ENCODE data around the gene TBC1D16.

Gene TBC1D16

DNA sequence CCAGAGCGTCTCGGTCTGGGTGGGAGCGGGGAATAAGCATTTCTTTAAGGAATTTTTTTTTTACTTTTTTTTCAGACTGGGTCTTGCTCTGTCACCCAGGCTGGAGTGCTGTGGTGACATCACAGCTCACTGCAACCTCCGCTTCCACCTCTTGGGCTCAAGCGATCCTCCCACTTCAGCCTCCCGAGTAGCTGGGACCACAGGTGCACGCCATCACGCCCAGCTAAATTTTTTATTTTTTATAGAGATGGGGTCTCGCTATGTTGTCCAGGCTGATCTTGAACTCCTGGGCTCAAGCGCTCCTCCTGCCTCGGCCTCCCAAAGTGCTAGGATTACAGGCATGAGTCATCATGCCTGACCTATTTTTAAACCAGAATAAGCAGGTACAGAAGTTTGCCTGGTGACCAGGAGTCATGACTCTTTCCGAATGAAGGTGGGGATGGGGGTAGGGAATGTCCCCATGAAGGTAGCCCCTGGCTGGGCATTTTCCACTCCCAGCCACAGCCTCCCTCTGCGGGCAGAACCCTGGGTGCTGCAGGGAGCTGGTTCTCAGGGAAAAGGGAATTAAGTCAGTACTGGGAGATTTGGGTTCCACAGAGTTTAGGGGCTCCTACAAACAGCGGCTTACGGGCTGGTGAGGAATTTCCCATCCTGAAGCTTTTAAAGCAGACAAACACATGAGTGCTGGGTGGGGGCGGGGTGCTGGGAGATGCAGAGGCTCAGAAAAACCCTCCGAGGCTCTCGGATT lies 48.3 kb downstream of the TBC1D16 start:
- DNase-seq (ENCODE audit: low read depth), result no peak

DNA sequence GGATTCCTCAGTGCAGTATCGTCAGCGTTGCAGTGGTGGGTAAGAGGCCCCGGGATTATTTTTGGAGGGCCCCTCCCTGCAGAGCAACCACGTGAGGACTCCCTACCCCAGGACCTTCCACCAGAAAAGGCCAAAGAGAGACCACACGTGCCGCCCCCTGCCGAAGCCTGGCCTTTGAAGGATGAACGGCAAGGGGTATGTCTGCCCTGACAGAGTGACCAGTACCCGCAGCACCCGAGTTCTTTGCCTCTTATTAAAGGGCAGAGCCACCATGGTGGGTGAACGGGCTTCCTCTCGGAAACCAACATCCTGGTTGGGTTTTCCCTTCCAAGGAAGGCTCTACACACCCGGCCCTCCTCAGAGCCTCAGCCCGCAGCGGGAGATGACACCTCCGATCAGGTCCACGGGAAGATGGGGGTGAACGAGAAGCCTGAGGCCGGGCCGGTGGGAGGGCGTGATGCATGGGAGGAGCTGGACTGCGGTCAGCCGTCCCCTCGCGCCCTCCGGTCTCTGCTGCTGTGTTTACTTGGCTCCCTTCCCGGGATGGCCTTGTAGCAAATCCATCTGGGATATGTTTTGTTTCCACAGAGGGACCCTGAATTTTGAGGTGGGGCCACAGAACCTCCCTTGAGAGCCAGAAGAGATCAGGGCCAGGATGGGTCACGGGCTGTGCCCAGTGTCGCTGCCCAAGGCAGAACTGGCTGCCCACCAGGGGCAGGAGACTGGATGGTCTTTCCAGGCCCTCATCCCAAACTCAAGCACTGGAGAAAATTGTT lies 49.1 kb downstream of the TBC1D16 start:
- DNase-seq (ENCODE audit: low read depth), result no peak

DNA sequence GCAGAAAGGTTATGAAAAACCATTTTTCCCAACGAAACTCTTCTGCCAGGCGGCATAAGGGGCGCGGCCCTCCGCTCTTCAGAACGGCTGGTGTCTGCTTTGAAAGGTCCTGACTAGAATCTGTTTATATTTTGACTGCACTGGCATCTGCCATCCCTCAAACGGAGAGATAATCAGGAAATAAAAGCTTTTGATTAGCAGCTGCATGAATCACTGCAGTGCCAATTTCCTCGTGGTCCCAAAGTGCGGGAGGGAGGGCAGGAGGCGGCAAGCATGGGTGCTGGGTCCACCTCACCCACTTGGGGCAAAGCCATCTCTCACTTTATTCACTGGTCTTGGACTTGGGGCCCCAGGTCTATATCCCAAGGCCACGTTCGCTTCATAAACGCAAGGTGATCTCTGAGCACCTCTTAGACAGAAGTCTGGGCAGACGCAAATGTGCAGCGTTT lies 49.7 kb downstream of the TBC1D16 start:
- DNase-seq (ENCODE audit: low read depth), result no peak

GRCh38 chr17:79985361-79985942 lies 50.2 kb downstream of the TBC1D16 start:
- DNase-seq (ENCODE audit: low read depth), result no peak

DNA sequence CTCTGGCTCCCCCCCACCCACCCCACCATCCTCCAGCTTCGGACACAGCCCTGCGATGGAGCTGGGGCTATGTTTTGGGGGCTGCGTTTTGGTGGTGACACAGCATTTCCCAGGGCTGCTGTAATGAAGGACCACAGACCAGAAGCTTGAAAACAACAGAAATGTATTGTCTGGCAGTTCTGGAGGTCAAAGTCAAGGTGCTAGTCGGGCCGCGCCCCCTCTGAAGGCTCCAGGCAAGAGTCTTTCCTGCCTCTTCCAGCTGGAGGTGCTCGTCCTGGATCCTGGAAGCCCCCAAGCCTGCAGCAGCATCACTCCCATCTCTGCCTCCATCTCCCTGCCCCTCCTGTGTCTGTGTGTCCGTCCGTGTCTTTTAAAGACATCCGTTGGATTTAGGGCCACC lies 50.8 kb downstream of the TBC1D16 start:
- DNase-seq (ENCODE audit: low read depth), result no peak

DNA sequence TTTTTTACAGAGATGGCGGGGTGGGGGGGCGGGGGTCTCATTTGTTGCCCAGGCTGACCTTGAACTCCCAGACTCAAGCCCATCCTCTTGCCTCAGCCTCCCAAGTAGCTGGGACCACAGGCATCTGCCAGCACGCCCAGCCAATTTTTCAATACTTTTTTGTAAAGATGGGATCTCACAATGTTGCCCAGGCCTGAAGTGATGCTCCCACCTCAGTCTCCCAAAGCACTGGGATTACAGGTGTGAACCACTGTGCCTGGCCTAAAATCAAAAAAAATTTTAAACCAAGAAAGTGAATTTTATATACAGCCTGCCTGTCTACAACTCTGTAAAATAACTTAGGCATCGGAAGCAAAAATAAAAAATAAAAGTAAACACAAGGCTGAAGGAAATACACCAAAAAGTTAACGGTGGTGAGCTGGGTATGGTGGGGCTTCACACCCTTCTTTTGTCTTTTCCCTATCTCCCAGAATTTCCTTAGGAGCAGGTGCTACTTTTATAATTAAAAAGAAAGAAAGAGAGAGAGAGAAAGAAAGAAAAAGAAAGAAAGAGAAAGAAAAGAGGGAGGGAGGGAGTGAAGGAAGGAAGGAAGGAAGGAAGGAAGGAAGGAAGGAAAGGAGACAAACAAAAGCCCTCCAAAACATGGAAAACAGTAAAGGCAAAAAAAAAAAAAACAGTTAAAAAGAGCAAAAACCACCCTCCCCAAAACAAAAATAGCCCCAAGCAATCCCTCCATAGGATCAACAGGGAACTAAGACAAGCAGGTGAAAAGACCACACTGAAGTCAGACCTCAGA lies 51.4 kb downstream of the TBC1D16 start:
- DNase-seq (ENCODE audit: low read depth), result no peak

- DNase-seq (ENCODE audit: low read depth), result no peak
Observed at GRCh38 chr17:79983456-79983855, 52.2 kb downstream of the TBC1D16 start.

DNA sequence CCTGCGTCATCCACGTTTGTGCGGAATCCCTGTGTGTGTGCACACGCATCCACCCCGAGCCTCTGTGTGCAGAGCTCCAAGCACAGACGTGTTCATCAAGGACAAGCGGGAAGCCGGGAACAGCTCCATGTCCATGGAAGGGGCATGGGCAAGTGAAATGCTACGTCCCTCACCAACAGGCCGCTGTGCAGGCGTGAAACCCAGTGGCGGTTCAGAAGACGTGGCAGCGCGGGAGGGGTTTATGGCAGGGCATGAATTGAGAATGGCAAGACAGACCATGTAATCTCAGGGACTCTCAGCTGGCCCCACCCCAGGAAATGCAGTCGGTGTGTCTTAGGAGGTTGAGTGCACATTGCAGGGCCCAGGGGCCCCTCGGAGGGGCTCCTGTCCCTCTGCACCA lies 52.7 kb downstream of the TBC1D16 start:
- DNase-seq (ENCODE audit: low read depth), result no peak

DNA sequence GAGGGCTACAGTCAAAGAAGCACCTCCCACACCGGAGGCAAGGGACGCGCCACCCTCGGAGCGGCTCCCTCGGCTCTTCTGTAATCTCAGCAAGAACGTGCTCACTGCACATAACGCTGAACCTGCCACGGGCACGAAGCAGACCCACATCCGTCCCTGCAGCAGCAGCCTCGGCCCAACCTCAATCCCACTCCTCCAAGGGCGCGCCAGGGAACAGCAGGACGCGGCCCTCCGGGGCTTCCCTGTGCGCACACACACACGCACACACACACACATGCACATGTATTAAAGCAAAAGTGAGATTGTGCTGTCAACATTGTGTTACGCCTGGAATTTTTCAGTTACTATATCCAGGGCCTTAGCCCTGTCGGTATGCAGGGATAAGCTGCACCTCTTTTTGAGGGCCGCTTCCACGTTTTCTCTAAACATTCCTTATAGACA lies 54.0 kb downstream of the TBC1D16 start:
- DNase-seq (ENCODE audit: low read depth), result no peak

GRCh38 chr17:79981090-79981489 lies 54.6 kb downstream of the TBC1D16 start:
- DNase-seq (ENCODE audit: low read depth), result no peak

DNA sequence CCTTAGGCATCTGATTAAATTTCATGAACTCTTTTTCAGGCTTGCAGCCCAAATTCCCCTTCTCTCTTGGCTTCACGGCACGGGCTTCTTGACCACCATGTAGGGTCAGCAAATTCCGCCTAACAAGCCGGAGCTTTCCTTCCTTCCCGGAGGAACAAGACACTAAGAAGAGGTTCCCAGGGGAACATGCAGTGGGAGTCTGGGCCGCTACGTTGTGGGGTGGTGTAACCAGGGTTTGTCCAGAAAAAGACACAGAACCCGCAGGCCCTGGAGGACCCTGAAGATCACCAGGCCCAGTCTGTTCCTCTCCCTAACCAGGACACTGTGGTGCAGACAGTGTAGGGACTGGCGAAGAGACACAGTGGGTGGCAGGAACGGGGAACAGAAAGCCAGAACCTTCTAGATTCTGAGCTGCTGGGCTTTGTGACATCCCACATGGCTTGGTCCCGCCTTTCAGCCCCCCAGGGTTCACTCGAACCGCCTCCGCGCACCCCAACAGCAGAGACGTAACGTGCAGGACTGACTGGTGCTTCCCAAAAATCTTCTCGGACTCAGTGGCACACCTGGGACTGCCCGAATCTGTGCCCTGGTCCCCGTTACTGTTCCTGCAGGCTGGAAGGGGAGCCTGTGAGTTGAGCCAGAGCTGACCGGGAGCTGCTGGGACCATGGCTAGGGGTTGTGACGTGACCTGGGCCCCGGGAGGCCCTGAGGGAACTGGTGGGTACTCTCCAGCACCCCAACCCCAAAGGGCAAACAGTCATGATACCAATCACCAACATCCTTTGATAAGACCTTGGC lies 55.2 kb downstream of the TBC1D16 start:
- no peak for DNase-seq (ENCODE audit: low read depth)

DNA sequence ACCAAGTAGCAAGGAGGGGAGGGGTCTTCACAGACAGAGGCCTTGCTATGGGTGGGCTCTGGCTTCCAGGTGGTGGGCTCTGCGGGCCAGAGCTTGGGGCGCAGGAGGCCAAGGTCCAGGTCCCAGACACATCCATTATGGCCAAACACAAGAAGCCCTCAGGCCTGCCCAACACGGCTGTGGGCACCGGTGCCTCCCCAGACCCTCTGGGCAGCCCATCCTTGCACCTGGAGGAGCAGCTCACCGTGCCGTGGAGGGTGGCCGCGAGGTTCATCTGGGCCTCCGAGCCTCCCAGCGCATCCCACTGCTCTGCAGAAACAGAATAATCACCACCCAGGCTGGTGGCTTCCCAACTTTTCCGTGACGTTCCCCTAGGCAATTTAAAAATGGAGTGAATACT lies 55.9 kb downstream of the TBC1D16 start:
- DNase-seq (ENCODE audit: low read depth), result no peak

DNA sequence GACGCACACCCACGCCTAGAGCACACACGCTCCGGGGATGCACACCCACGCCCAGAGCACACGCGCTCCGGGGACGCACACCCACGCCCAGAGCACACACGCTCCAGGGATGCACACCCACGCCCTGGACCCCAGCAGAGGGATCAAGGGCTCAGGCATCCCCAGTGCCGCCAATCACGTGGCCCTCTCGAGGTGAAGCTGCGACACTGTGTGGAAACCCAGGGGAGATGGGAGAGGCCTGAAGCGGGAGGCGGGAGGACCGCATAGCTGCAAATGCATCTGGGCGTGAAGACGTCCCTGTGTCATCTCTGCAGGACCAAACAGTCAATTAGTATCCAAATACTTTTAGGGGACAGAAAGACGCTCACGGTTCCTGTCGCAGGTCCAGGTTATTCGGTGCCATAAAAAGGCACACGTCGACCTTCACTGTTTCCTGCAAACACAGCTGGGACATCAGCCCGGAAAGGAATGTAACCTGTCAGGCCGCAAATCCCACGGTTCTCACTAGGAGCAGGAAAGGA lies 56.4 kb downstream of the TBC1D16 start:
- no peak for DNase-seq (ENCODE audit: low read depth)

DNA sequence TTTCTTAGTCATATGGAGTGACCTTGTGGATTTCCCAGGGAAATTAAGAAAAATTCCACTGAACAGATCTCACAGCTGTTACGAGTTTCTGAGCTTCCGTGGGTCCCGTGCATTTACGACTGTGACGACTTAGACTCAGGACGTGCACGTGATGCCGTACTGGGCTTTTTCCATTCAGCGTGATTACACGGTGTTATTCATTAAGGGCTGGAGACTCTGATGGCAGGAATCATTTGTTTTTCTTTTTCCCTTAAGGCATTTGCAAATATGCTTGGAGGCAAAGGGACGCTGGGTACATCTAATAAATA lies 57.2 kb downstream of the TBC1D16 start:
- DNase-seq (ENCODE audit: low read depth), result no peak

DNA sequence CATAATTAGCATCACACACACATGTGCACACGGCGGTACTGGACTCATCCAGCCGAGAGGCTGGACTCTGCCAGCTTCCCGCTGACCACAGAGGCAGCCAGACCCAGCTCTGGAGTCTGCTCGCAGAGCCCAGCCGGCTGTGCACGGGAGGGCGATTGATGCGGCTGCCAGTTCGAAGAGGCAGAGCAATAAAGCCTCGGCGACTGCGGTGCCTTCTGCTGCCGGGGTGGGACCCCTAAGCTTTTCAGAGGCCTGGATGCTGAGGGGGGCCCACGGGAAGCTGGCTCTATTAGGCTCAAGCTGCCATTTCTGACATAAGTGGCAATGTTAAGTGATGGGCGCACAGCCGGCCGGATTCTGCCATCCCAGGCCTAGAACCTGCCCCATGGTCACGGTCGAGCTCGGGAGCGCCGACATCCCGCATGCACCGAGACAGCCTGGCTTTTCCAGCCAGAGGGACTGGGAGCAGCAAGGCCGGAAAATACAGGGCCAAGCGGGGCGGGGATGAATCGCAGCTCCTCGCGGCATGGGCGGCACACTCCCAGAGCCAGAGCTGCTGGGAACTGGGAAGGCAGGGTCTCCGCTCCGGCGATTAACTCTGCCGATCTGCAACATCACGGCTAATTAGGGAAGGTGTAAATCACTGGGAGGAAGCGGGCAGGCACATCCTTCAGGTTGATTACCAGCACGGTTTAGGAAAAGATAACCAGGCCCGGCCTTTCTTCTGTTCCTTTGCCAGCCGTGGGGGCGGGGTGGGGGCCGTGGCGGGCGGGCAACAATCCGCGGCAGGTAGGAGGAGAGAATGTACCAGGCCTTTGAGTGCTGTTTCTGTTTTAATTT lies 57.7 kb downstream of the TBC1D16 start:
- DNase-seq (ENCODE audit: low read depth), result no peak

- DNase-seq (ENCODE audit: low read depth), result no peak
Observed at GRCh38 chr17:79977161-79977631, 58.5 kb downstream of the TBC1D16 start.

DNA sequence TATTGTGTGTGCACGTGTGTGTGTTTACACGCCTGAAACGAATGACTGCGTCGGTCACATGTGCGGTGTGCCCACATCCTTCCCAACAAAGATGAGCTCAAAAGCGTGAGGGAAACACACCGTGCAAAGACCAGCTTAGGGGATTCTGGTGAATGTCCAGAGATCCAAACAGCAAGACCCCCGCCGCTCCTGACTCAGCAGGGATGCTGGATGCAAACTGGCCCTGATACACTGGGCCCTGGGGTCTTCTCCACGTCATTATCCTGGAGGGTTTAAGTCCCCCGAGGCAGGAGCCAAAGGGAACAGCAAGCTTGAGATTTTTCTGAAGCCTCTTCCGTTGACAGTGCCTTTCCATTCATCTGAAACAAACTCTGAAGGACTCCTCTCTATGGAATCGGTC lies 59.2 kb downstream of the TBC1D16 start:
- no peak for DNase-seq (ENCODE audit: low read depth)

DNA sequence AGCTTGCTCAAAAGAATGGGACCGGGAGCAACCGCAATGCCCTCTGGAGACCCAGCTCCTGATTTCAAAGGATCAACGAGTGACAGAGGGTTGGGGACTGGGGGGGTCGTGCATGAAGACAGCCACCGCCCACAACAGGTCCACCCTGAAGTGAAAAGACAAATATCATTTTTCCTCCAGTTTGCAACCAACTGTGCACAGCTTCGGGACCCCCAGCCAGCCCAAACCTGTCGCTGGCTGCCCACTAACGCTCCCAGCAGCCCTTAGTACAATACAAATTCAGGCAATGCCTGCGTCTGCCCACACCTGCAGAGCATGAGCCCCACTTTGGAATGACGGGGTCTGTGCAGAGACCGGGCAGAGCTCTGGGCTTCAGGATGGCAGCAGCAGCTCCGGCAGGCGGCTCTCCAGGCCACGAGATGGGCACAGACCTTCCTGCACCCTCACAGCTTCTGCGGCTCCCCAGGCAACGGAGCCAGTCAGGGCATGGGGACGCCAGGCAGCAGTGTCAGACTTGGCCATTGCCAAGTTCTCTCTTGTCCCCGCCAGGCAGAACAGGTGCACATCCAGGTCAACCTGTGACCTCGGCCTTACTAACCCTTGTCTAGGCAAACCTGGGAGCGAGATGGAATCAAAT lies 60.1 kb downstream of the TBC1D16 start:
- DNase-seq (ENCODE audit: low read depth), result no peak

- DNase-seq (ENCODE audit: low read depth), result no peak
Observed at GRCh38 chr17:79974566-79975497, 60.8 kb downstream of the TBC1D16 start.

Measured in activated T-cell treated with anti-CD3 and anti-CD28 coated beads for 48 hours (primary cell).